CD4-positive, alpha-beta T cell (primary cell): ENCODE results near the gene RGS10. TPM values are rescaled to one million over a fixed set of nuclear protein-coding genes. Genes with fewer than 3 reads are reported as not detected.

ENCODE experiments used
- ATAC-seq: fragments of 200-7000 bp; cut with Tn5 transposase; one replicate; pipeline ENCODE4 v1.10.0; 2022; ENCODE audit warnings: mild to moderate bottlenecking; ENCODE audit not compliant: poor library complexity
- CTCF ChIA-PET: fragments of 350-600 bp; sonication (Branson Sonifier 250); formaldehyde crosslinking; loops from one replicate; lab custom pipeline; 2021; ENCODE audit warnings: antibody characterized with exemption, inconsistent platforms; lab: Charles Lee
- POLR2A ChIA-PET: fragments of 350-600 bp; sonication (Branson Sonifier 250); formaldehyde crosslinking; loops from one replicate; lab custom pipeline; 2021; ENCODE audit warnings: antibody characterized with exemption, inconsistent platforms; lab: Charles Lee
- DNase-seq, 14 experiments: peaks; one replicate each; pipeline ENCODE4 v3.0.0-alpha.2; 2013 to 2020; ENCODE audit warnings: mixed read lengths in 2 of 14
- H3K27ac ChIP-seq, 2 donors: one replicate each; pipeline versions ENCODE4 v1.5.1 to v1.7.0; 2013; ENCODE audit warnings: low read length in 2 of 2, low read depth in 1 of 2, mild to moderate bottlenecking in 1 of 2
- H3K27me3 ChIP-seq, 2 experiments: 1 replicate in 1 of 2; 2 replicates in 1 of 2; pipeline versions ENCODE4 v1.6.1 to v1.7.0; 2013; ENCODE audit warnings: low read length in 2 of 2, control low read depth in 1 of 2, mild to moderate bottlenecking in 1 of 2, moderate library complexity in 1 of 2; ENCODE audit not compliant: insufficient read depth in 2 of 2, control insufficient read depth in 1 of 2
- H3K36me3 ChIP-seq: one replicate; pipeline ENCODE4 v1.6.1; 2013; ENCODE audit warnings: low read length, control low read depth; ENCODE audit not compliant: insufficient read depth
- H3K4me1 ChIP-seq: one replicate; pipeline ENCODE4 v1.6.1; 2013; ENCODE audit warnings: low read length, control low read depth; ENCODE audit not compliant: insufficient read depth
- H3K4me3 ChIP-seq: one replicate; pipeline ENCODE4 v1.5.1; 2013; ENCODE audit warnings: mild to moderate bottlenecking, low read length, moderate library complexity
- H3K9me3 ChIP-seq, 2 experiments: 1 replicate in 1 of 2; 2 replicates in 1 of 2; pipeline versions ENCODE4 v1.6.1 to v1.7.0; 2013; ENCODE audit warnings: low read length in 2 of 2, mild to moderate bottlenecking in 2 of 2, control low read depth in 1 of 2, moderate library complexity in 1 of 2; ENCODE audit not compliant: control insufficient read depth in 1 of 2, insufficient read depth in 1 of 2
- H3K27ac Mint-ChIP-seq: one replicate; pipeline ENCODE4 v1.8.0; 2020; ENCODE audit warnings: mixed read lengths
- H3K27me3 Mint-ChIP-seq: one replicate; pipeline ENCODE4 v1.8.0; 2021; ENCODE audit warnings: mixed read lengths
- H3K36me3 Mint-ChIP-seq: one replicate; pipeline ENCODE4 v1.8.0; 2021; ENCODE audit warnings: low read depth, mixed read lengths
- H3K4me1 Mint-ChIP-seq: one replicate; pipeline ENCODE4 v1.8.0; 2021; ENCODE audit warnings: low read depth, mixed read lengths
- H3K4me3 Mint-ChIP-seq: one replicate; pipeline ENCODE4 v1.8.0; 2020; ENCODE audit warnings: mild to moderate bottlenecking, mixed read lengths
- H3K9me3 Mint-ChIP-seq: one replicate; pipeline ENCODE4 v1.8.0; 2020; ENCODE audit warnings: mixed read lengths
- intact Hi-C, 2 experiments: fragments of 100-400 bp; cut with DNase I in 1 of 2; cut with micrococcal nuclease in 1 of 2; formaldehyde crosslinking; loops; one replicate each; pipeline versions ENCODE4 v1.15.1 to v1.9.0; 2023 to 2025; cut with DNase I, micrococcal nuclease
- total RNA-seq, 174 experiments: library from RNA in 2 of 174; stranded (reverse) in 2 of 174; gene quantifications; one replicate each; pipeline ENCODE4 v1.2.3 and lab custom pipeline; 2021 to 2026
- TF ChIP-seq, protein P1 (sequence below): fragments of 200-600 bp; IDR thresholded peaks from one replicate; pipeline ENCODE4 v1.8.0; 2022; ENCODE audit warnings: antibody characterized with exemption, mild to moderate bottlenecking

RGS10 gene
- total RNA-seq, 2 experiments from 2014 or later = 132 to 134 TPM

- Histone ChIP-seq H3K4me3 (peak overlapping the region; percentile 92), H3K27ac (peak overlapping the region; percentile 48 to 52), H3K4me1 (peaks cover 72% of the 10 kb centered on the region), H3K36me3 (peaks cover 16% of the 10 kb centered on the region), H3K9me3 (no peaks in the 10 kb centered on the region), H3K27me3 (no peaks in the 10 kb centered on the region)
- ATAC-seq = no peak
- DNase-seq = peak in 2 of 14 experiments; percentile 46 to 51
- intact Hi-C loops = no loop called here
- H3K27ac Mint-ChIP-seq = peak overlapping the region; percentile 95
- peak overlapping the region; percentile 88 for H3K4me3 Mint-ChIP-seq
- no peaks in the 10 kb centered on the region for H3K27me3 Mint-ChIP-seq
- H3K36me3 Mint-ChIP-seq = peaks cover 50% of the 10 kb centered on the region
- POLR2A ChIA-PET = interaction anchor here (0.5 to 13.4 kb wide), 11 partner anchors 9 to 459 kb away, joined by 3 to 138 read pairs (median 3); partner anchors contain the start of gene EIF3A
- peaks cover 76% of the 10 kb centered on the region for H3K4me1 Mint-ChIP-seq
- TF ChIP-seq, protein P1, sequence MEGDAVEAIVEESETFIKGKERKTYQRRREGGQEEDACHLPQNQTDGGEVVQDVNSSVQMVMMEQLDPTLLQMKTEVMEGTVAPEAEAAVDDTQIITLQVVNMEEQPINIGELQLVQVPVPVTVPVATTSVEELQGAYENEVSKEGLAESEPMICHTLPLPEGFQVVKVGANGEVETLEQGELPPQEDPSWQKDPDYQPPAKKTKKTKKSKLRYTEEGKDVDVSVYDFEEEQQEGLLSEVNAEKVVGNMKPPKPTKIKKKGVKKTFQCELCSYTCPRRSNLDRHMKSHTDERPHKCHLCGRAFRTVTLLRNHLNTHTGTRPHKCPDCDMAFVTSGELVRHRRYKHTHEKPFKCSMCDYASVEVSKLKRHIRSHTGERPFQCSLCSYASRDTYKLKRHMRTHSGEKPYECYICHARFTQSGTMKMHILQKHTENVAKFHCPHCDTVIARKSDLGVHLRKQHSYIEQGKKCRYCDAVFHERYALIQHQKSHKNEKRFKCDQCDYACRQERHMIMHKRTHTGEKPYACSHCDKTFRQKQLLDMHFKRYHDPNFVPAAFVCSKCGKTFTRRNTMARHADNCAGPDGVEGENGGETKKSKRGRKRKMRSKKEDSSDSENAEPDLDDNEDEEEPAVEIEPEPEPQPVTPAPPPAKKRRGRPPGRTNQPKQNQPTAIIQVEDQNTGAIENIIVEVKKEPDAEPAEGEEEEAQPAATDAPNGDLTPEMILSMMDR = no peak
- no peaks in the 10 kb centered on the region for H3K9me3 Mint-ChIP-seq
- CTCF ChIA-PET = interaction anchor here (1.0 to 1.7 kb wide), 4 partner anchors 50 to 333 kb away, joined by 3 to 9 read pairs (median 4); no protein-coding TSS in a partner anchor
These were observed 3.1 kb downstream of the RGS10 start for GRCh38 chr10:119539359-119539825.

DNA sequence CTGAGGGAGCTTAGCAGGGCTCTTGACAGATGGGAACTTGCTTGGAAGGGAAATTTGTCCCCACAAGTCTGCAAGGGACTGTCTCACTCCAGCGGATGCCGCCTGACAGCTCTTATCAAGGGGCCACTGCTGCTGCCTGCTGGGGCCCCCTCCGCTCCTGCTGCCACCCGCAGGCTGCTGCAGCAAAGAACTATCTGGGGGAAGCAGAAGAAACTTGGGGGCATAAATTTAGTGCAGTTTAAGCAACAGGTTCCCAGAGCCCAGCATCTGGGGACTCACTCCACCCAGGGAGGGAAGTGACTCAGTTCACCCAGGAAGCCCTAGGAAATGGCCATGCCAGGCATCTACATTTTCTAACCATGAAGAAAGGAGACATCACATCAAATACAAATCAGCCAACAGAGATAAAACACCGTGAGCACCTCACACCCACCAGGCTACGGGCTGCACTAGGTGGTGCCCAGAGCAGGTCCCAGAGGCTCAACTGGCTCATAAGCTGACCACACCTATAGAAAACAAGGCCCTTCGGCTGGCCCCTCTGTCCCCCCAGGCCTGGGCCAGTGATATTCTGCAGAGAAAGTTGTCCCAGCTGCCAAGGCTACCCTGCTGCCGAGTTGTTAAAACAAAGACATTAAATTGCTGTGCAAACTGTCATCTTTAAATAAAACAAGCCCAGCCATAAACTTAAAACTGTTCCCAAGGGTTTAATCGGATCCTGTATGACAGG is 3.7 kb downstream of the RGS10 start:
- ATAC-seq (no peak), DNase-seq (peak in 13 of 14 experiments; percentile 13 to 57 (median 26))
- Histone ChIP-seq H3K36me3 (peaks cover 16% of the 10 kb centered on the region), H3K27me3 (no peaks in the 10 kb centered on the region), H3K9me3 (no peaks in the 10 kb centered on the region), H3K27ac (peak overlapping the region; percentile 52 to 63), H3K4me1 (peaks cover 70% of the 10 kb centered on the region), H3K4me3 (peak overlapping the region; percentile 92)
- ChIA-PET POLR2A (interaction anchor here (0.5 to 13.4 kb wide), 13 partner anchors 8 to 458 kb away, joined by 3 to 138 read pairs (median 4); partner anchors contain the start of gene EIF3A), CTCF (interaction anchor here (0.7 to 1.7 kb wide), 6 partner anchors 49 to 332 kb away, joined by 3 to 9 read pairs (median 3); no protein-coding TSS in a partner anchor)
- Mint-ChIP-seq H3K36me3 (peaks cover 50% of the 10 kb centered on the region), H3K27me3 (no peaks in the 10 kb centered on the region), H3K4me3 (peak overlapping the region; percentile 88), H3K9me3 (no peaks in the 10 kb centered on the region), H3K4me1 (peaks cover 74% of the 10 kb centered on the region), H3K27ac (peak overlapping the region; percentile 95)
- intact Hi-C loops = no loop called here
- TF ChIP-seq, protein P1 = peak; percentile 21

DNA sequence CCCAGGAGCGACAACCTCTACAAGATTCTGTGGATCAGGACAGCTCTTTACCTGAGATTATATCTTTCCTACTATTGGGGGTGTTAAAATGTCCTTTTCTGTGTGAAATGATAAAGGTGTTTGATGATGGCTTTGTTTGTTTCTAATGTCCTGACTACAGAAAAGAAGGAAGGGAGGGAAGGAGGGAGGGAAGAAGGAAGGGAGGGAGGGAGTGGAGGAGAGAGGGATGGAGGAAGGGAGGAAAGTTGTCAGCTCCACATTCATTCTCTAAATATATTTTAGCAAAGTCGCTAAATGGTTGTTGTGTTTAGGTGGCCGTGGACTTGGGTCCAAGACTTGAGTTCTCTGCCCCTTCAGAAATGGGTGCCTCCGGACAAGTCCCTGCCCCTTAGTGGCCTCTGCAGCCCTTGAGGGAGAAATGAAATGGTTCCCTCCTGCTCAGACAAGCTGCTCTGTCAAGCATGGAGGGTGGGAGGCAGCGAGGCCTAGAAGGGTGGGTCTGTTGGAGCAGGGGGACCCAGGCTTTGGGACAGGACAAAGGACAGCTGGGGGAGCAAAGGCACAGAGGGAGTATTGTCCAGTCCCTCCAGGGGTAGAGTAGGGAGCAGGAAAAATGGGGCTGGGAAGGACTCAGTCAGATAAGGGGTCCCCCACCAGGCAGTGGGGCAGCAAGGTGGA is 4.4 kb downstream of the RGS10 start:
- Histone ChIP-seq H3K36me3 (peaks cover 19% of the 10 kb centered on the region), H3K27me3 (no peaks in the 10 kb centered on the region), H3K4me1 (peaks cover 65% of the 10 kb centered on the region), H3K27ac (peak overlapping the region; percentile 52 to 63), H3K4me3 (peak overlapping the region; percentile 92), H3K9me3 (no peaks in the 10 kb centered on the region)
- ChIA-PET POLR2A (interaction anchor here (1.1 to 13.4 kb wide), 9 partner anchors 12 to 458 kb away, joined by 3 to 138 read pairs (median 4); partner anchors contain the start of gene EIF3A), CTCF (interaction anchor here (0.7 to 1.7 kb wide), 4 partner anchors 48 to 126 kb away, joined by 3 to 9 read pairs (median 4); no protein-coding TSS in a partner anchor)
- Mint-ChIP-seq H3K36me3 (peaks cover 46% of the 10 kb centered on the region), H3K9me3 (no peaks in the 10 kb centered on the region), H3K27ac (peak overlapping the region; percentile 95), H3K27me3 (no peaks in the 10 kb centered on the region), H3K4me1 (peaks cover 75% of the 10 kb centered on the region), H3K4me3 (peak overlapping the region; percentile 88)
- intact Hi-C loops = no loop called here
- TF ChIP-seq, protein P1 = peak; percentile 25
- DNase-seq (no peak), ATAC-seq (no peak)
